ENCODE data around the gene PLA2G5.
"Not testable (repeated sequence)": the region's sequence is repeated elsewhere in the genome, so short reads cannot be mapped to it uniquely, and the experiment has no call there.

The PLA2G5 gene

GRCh38 chr1:20123722-20124455 is 53.9 kb downstream of the PLA2G5 start:
- DNase-seq: no peak

GRCh38 chr1:20124456-20125057 is 54.6 kb downstream of the PLA2G5 start:
- no peak for DNase-seq

GRCh38 chr1:20125100-20125499 is 55.1 kb downstream of the PLA2G5 start:
- no peak for DNase-seq

GRCh38 chr1:20126041-20126805 is 56.2 kb downstream of the PLA2G5 start:
- DNase-seq: no peak

GRCh38 chr1:20126806-20127440 is 56.9 kb downstream of the PLA2G5 start:
- no peak for DNase-seq

- DNase-seq: not testable (repeated sequence)
Observed at GRCh38 chr1:20130518-20130917, 60.5 kb downstream of the PLA2G5 start.

- DNase-seq: no peak
Observed at GRCh38 chr1:20134995-20135394, 65.0 kb downstream of the PLA2G5 start.

GRCh38 chr1:20136249-20136648 is 66.3 kb downstream of the PLA2G5 start:
- no peak for DNase-seq

- no peak for DNase-seq
Observed at GRCh38 chr1:20137055-20137454, 67.1 kb downstream of the PLA2G5 start.

GRCh38 chr1:20137604-20138003 is 67.6 kb downstream of the PLA2G5 start:
- DNase-seq: no peak

GRCh38 chr1:20138346-20138745 is 68.4 kb downstream of the PLA2G5 start:
- no peak for DNase-seq

- no peak for DNase-seq
Observed at GRCh38 chr1:20138961-20139550, 69.1 kb downstream of the PLA2G5 start, which contains the start of gene PLA2G2F. PLA2G2F (plus strand) TSS chr1:20139323; CDS start chr1:20139428, 105 bp downstream.

- DNase-seq: no peak
Observed at GRCh38 chr1:20139776-20140612, 70.0 kb downstream of the PLA2G5 start.

GRCh38 chr1:20141001-20141400 is 71.0 kb downstream of the PLA2G5 start:
- no peak for DNase-seq

GRCh38 chr1:20141466-20141865 is 71.5 kb downstream of the PLA2G5 start:
- no peak for DNase-seq
